Testis (tissue), 2 donors: ENCODE measurements around the gene AHCY.

Source experiments
- CTCF ChIP-seq, 3 experiments: fragments of 450-650 bp in 2 of 3; fragments of 200-600 bp in 1 of 3; sonication (generic) in 1 of 3; IDR thresholded peaks; one replicate each; pipeline ENCODE4 v1.5.1; 2016 to 2019; ENCODE audit warnings: antibody characterized with exemption in 3 of 3, mild to moderate bottlenecking in 2 of 3, moderate library complexity in 1 of 3
- POLR2A ChIP-seq: fragments of 450-650 bp; IDR thresholded peaks from one replicate; pipeline ENCODE4 v1.6.1; 2017; ENCODE audit warnings: antibody characterized with exemption, mild to moderate bottlenecking, moderate library complexity

GRCh38 chr20:34294563-34294962, 8.6 kb downstream of the AHCY start:
- no peak for TF ChIP-seq POLR2A
- TF ChIP-seq CTCF (IDR thresholded peaks at IDR 0.05) = no peak
